ENCODE results near the gene GPD1.

DNA sequence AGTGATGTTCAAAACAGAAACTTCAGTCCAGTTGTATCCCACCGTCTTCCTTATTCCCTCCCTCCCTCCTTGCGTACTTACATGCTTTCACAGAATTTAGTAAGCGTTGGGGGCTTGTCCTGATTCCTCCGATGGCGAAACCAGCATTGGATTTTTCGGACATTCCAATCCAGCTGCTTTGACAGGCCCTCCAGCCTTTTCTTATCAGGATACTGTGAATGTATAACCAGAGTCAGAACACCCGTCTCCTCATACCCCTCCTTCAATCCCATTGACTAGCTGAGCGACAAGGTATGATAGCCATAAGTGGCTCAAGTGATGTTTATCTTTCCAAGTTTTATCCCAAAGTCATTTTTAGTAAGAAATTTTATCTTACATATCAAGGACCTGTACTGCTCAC lies 39.2 kb downstream of the GPD1 start:
- TF ChIP-seq POLR2AphosphoS5 (IDR thresholded peaks at IDR 0.05; ENCODE audit: low read length) (no peak), BRCA1 (IDR thresholded peaks at IDR 0.05; ENCODE audit: low read depth, low read length) (no peak), POLR2A (IDR thresholded peaks at IDR 0.05; ENCODE audit: low read depth, low read length) (no peak), RCOR1 (conservative IDR thresholded peaks at IDR 0.05; ENCODE audit: low read depth, low read length) (no peak), EP300 (IDR thresholded peaks at IDR 0.05; ENCODE audit: borderline replicate concordance in 1 of 2, control insufficient read depth in 1 of 2, low read depth in 2 of 2, low read length in 2 of 2) (no peak), RBBP5 (conservative IDR thresholded peaks at IDR 0.05) (no peak), YBX1 (IDR thresholded peaks at IDR 0.05) (no peak), MTA3 (IDR thresholded peaks at IDR 0.05; ENCODE audit: borderline replicate concordance, low read length) (no peak)
- TF ChIP-seq, protein P1, sequence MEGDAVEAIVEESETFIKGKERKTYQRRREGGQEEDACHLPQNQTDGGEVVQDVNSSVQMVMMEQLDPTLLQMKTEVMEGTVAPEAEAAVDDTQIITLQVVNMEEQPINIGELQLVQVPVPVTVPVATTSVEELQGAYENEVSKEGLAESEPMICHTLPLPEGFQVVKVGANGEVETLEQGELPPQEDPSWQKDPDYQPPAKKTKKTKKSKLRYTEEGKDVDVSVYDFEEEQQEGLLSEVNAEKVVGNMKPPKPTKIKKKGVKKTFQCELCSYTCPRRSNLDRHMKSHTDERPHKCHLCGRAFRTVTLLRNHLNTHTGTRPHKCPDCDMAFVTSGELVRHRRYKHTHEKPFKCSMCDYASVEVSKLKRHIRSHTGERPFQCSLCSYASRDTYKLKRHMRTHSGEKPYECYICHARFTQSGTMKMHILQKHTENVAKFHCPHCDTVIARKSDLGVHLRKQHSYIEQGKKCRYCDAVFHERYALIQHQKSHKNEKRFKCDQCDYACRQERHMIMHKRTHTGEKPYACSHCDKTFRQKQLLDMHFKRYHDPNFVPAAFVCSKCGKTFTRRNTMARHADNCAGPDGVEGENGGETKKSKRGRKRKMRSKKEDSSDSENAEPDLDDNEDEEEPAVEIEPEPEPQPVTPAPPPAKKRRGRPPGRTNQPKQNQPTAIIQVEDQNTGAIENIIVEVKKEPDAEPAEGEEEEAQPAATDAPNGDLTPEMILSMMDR (IDR thresholded peaks at IDR 0.05 in 2 of 3, conservative IDR thresholded peaks at IDR 0.05 in 1 of 3; ENCODE audit: control insufficient read depth in 2 of 3, extremely low read depth in 1 of 3, insufficient read depth in 1 of 3, low read depth in 3 of 3, low read length in 3 of 3): no peak
- TF ChIP-seq, protein P2, sequence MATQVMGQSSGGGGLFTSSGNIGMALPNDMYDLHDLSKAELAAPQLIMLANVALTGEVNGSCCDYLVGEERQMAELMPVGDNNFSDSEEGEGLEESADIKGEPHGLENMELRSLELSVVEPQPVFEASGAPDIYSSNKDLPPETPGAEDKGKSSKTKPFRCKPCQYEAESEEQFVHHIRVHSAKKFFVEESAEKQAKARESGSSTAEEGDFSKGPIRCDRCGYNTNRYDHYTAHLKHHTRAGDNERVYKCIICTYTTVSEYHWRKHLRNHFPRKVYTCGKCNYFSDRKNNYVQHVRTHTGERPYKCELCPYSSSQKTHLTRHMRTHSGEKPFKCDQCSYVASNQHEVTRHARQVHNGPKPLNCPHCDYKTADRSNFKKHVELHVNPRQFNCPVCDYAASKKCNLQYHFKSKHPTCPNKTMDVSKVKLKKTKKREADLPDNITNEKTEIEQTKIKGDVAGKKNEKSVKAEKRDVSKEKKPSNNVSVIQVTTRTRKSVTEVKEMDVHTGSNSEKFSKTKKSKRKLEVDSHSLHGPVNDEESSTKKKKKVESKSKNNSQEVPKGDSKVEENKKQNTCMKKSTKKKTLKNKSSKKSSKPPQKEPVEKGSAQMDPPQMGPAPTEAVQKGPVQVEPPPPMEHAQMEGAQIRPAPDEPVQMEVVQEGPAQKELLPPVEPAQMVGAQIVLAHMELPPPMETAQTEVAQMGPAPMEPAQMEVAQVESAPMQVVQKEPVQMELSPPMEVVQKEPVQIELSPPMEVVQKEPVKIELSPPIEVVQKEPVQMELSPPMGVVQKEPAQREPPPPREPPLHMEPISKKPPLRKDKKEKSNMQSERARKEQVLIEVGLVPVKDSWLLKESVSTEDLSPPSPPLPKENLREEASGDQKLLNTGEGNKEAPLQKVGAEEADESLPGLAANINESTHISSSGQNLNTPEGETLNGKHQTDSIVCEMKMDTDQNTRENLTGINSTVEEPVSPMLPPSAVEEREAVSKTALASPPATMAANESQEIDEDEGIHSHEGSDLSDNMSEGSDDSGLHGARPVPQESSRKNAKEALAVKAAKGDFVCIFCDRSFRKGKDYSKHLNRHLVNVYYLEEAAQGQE (IDR thresholded peaks at IDR 0.05; ENCODE audit: low read depth, low read length): no peak
- TF ChIP-seq, protein P3, sequence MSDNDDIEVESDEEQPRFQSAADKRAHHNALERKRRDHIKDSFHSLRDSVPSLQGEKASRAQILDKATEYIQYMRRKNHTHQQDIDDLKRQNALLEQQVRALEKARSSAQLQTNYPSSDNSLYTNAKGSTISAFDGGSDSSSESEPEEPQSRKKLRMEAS (IDR thresholded peaks at IDR 0.05; ENCODE audit: low read depth, low read length): no peak

Data from GM12878 (cell line).